K562 (cell line): Measurements from ENCODE around the gene COL15A1. TPM values are rescaled to one million over a fixed set of nuclear protein-coding genes. Genes with fewer than 3 reads are reported as not detected.

Experiments
- ATAC-seq: fragments of 200-7000 bp; cut with Tn5 transposase; 3 replicates; pipeline ENCODE4 v1.9.1; 2020; ENCODE audit warnings: moderate library complexity
- BruUV-seq: library from RNA; stranded (reverse); fragments of 400-500 nt; replicated peaks from 2 replicates; lab custom pipeline; 2021; lab: Mats Ljungman, UMichigan
- CTCF ChIA-PET: fragments of 300-600 bp; formaldehyde crosslinking; extraction: SDS; loops from one replicate; lab custom pipeline; 2021; ENCODE audit warnings: low intra/inter-chr PET ratio; lab: Yijun Ruan, JAX
- POLR2A ChIA-PET: fragments of 300-600, 350-650 bp; sonication (Branson Sonifier 250); formaldehyde crosslinking; extraction: SDS; loops from one replicate; lab custom pipeline; 2021; ENCODE audit warnings: antibody characterized with exemption, inconsistent platforms; lab: Yijun Ruan, JAX
- DNase-seq, 4 experiments: peaks; one replicate each; pipeline versions ENCODE4 v3.0.0 to v3.0.0-alpha.2; 2011 to 2018; ENCODE audit warnings: low spot score in 3 of 4, mixed read lengths in 3 of 4; ENCODE audit errors: extremely low read depth in 1 of 4
- FAIRE-seq: peaks from 2 replicates; lab custom pipeline; 2011; peaks lifted over from hg19 to GRCh38; lab: Jason Lieb, UNC
- H2AFZ ChIP-seq: 2 replicates; pipeline ENCODE4 v1.6.0; 2011; ENCODE audit warnings: low read depth, low read length, control low read depth, inconsistent platforms
- H3K27ac ChIP-seq: fragments of 200-600 bp; 3 replicates; pipeline ENCODE4 v1.8.0; 2011; ENCODE audit warnings: low read depth, mild to moderate bottlenecking, control low read depth, inconsistent platforms, low read length, moderate library complexity, mixed read lengths; ENCODE audit errors: extremely low read depth
- H3K27me3 ChIP-seq, 2 experiments: fragments of 300-600 bp in 1 of 2; 2 replicates in 1 of 2; 3 replicates in 1 of 2; pipeline versions ENCODE4 v1.6.0 to v1.8.0; 2011; ENCODE audit warnings: inconsistent platforms in 2 of 2, low read length in 2 of 2, mild to moderate bottlenecking in 1 of 2, mixed read lengths in 1 of 2, moderate library complexity in 1 of 2; ENCODE audit not compliant: control insufficient read depth in 2 of 2, insufficient read depth in 2 of 2
- H3K36me3 ChIP-seq: fragments of 300-600 bp; 3 replicates; pipeline ENCODE4 v1.8.0; 2011; ENCODE audit warnings: mild to moderate bottlenecking, low read length, inconsistent platforms; ENCODE audit not compliant: control insufficient read depth, insufficient read depth
- H3K4me1 ChIP-seq, 2 experiments: fragments of 200-600 bp in 1 of 2; replicated peaks in 1 of 2; 2 replicates in 1 of 2; 3 replicates in 1 of 2; pipeline versions ENCODE4 v1.5.1 to v1.8.0; 2011; ENCODE audit warnings: inconsistent platforms in 2 of 2, low read length in 2 of 2, mild to moderate bottlenecking in 1 of 2, mixed read lengths in 1 of 2, moderate library complexity in 1 of 2; ENCODE audit not compliant: control insufficient read depth in 2 of 2, insufficient read depth in 2 of 2
- H3K4me2 ChIP-seq: 2 replicates; pipeline ENCODE4 v1.6.1; 2011; ENCODE audit warnings: low read length, control low read depth, inconsistent platforms, mixed read lengths; ENCODE audit not compliant: insufficient read depth
- H3K4me3 ChIP-seq: fragments of 200-600 bp; sonication (generic), shearing (Covaris generic); 2 replicates; pipeline ENCODE4 v1.5.1; 2016; ENCODE audit warnings: control low read depth, inconsistent platforms
- H3K79me2 ChIP-seq: fragments of 200-600 bp; 3 replicates; pipeline ENCODE4 v1.8.0; 2011; ENCODE audit warnings: low read length, inconsistent platforms; ENCODE audit not compliant: control insufficient read depth, insufficient read depth
- H3K9ac ChIP-seq, 2 experiments: 2 replicates each; pipeline versions ENCODE4 v1.6.0 to v1.6.1; 2011; ENCODE audit warnings: low read depth in 2 of 2, low read length in 2 of 2, control low read depth in 1 of 2, inconsistent platforms in 1 of 2, mild to moderate bottlenecking in 1 of 2, mixed read lengths in 1 of 2; ENCODE audit not compliant: insufficient read depth in 1 of 2
- H3K9me1 ChIP-seq: one replicate; pipeline ENCODE4 v1.6.0; 2011; ENCODE audit warnings: inconsistent platforms, mild to moderate bottlenecking, low read length, moderate library complexity; ENCODE audit not compliant: control insufficient read depth, insufficient read depth
- H3K9me3 ChIP-seq: replicated peaks from 2 replicates; pipeline ENCODE4 v1.5.1; 2011; ENCODE audit warnings: low read depth, low read length, inconsistent platforms; ENCODE audit not compliant: control insufficient read depth, insufficient read depth
- H4K20me1 ChIP-seq: replicated peaks from 2 replicates; pipeline ENCODE4 v1.6.1; 2011; ENCODE audit warnings: low read length, inconsistent platforms, mixed read lengths; ENCODE audit not compliant: control insufficient read depth, insufficient read depth
- KDM4B ChIP-seq, 2 experiments: fragments of 450-650 bp in 1 of 2; sonication (generic) in 1 of 2; IDR thresholded peaks; 2 replicates each; pipeline ENCODE4 v1.6.1; 2016 to 2017; ENCODE audit warnings: borderline replicate concordance in 2 of 2, antibody characterized with exemption in 1 of 2, low read depth in 1 of 2, mild to moderate bottlenecking in 1 of 2
- NR2C2 ChIP-seq, 2 experiments: fragments of 200-800 bp in 1 of 2; sonication (Bioruptor generic) in 1 of 2; sonication (generic) in 1 of 2; formaldehyde crosslinking in 1 of 2; IDR thresholded peaks; 2 replicates each; pipeline versions ENCODE4 v1.6.1 to v1.8.0; 2016 to 2022; ENCODE audit warnings: mild to moderate bottlenecking in 1 of 2, missing compliant biosample characterization in 1 of 2, missing genetic modification characterization in 1 of 2, missing genetic modification reagents in 1 of 2
- NRF1 ChIP-seq, 2 experiments: fragments of 450-650 bp; IDR thresholded peaks in 1 of 2; conservative IDR thresholded peaks in 1 of 2; 2 replicates each; pipeline ENCODE4 v1.6.1; 2014; ENCODE audit warnings: mild to moderate bottlenecking in 2 of 2
- ZBTB7A ChIP-seq: IDR thresholded peaks from 2 replicates; pipeline ENCODE4 v1.6.1; 2011; ENCODE audit warnings: low read depth, mild to moderate bottlenecking, low read length, moderate library complexity, borderline replicate concordance; ENCODE audit not compliant: control insufficient read depth
- WGBS: fragments of 100-300 bp; shearing (Covaris generic); methylation state at CpG from one replicate; pipeline ENCODE4 v1.1.6; 2016; ENCODE audit warnings: low coverage, mixed read lengths; ENCODE audit not compliant: insufficient coverage; ENCODE audit errors: missing lambda C conversion rate; 5-methylcytosine and 5-hydroxymethylcytosine counted together
- in situ Hi-C: fragments of 300-500 bp; cut with MboI; formaldehyde crosslinking; loops from 4 replicates; pipeline ENCODE4 v1.15.0; 2018; ENCODE audit warnings: inconsistent platforms, mixed read lengths
- intact Hi-C: fragments of 100-400 bp; cut with micrococcal nuclease; formaldehyde crosslinking; loops from 2 replicates; pipeline ENCODE4 v1.14.2; 2022
- polyA plus RNA-seq, 8 experiments: library from polyadenylated mRNA; depleted of rRNA in 4 of 8; stranded (reverse) in 5 of 8; unstranded in 3 of 8; fragments of >200 nt; fragmentation: Nextera tagmentation in 2 of 8; fragmentation: Illumina TruSeq in 1 of 8; extraction: Ambion mirVana in 2 of 8; extraction: Trizol in 1 of 8; gene quantifications; 2 replicates each; pipeline versions ENCODE4 v1.2.1 to v1.2.3, GENCODE V29; 2011 to 2014; ENCODE audit warnings: inconsistent platforms in 1 of 8, missing spikeins in 1 of 8
- total RNA-seq, 7 experiments: library from RNA; depleted of rRNA in 6 of 7; stranded (reverse); fragments of >200 nt in 6 of 7; fragmentation: Illumina TruSeq in 2 of 7; extraction: Trizol in 2 of 7; gene quantifications; 2 replicates each; pipeline versions ENCODE4 v1.2.1 to v1.2.3, GENCODE V29; 2011 to 2021; ENCODE audit warnings: low replicate concordance in 1 of 7
- TF ChIP-seq, protein P1 (sequence below): sonication (generic); formaldehyde crosslinking; IDR thresholded peaks from 2 replicates; pipeline ENCODE4 v1.8.1; 2023; ENCODE audit warnings: mild to moderate bottlenecking, missing genetic modification reagents

Gene COL15A1
- total and polyA plus RNA-seq, 9 of the 15 experiments (the other 6 are each of a cell fraction or from before 2014, with no cell fraction given) = 0.46 to 5.1 (median 2.6) TPM

DNA sequence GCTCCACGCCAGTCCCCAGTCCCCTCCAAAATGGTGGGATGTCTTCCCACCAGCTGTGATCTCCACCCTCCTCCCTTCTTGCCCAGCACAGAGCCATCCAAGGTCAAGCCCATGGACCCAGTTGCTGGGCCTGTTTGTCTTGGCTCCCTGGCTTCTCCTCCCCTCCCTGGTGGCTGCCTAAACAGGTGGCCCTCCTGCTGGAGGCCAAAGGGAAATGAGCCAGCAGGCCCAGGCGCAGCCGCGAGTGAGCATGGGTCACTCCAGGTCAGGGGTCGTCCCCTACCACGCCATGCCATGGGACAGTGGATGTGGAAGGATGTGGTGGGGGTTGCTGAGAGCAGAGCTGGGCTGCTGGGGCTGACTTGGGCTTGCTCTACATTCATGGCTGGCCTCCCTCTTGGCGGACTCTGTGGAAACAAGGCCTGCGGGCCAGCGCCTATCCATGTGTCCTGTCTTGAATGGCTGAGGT is 33.6 kb downstream of the COL15A1 start:
- Histone ChIP-seq H3K9me1 (no peaks in the 10 kb centered on the region), H2AFZ (0 out of 2 replicates have a peak overlapping the region, but pooled peaks have one; percentile 28), H3K27ac (no peak overlapping the region), H3K27me3 (no peaks in the 10 kb centered on the region), H4K20me1 (no peaks in the 10 kb centered on the region), H3K4me1 (peaks cover 14 to 19% of the 10 kb centered on the region in 2 experiments; a peak in 4 of 5 replicates), H3K4me2 (no peak overlapping the region), H3K4me3 (no peak overlapping the region), H3K79me2 (no peaks in the 10 kb centered on the region), H3K9me3 (no peaks in the 10 kb centered on the region), H3K36me3 (no peaks in the 10 kb centered on the region), H3K9ac (peak overlapping the region in 1 of 2 experiments; percentile 66; a peak in 1 of 4 replicates)
- no peak; the same call in 2 of the 3 replicates for ATAC-seq
- intact Hi-C loops (loop anchor here (5.0 kb wide), 1 partner anchor 60 kb away; no protein-coding TSS in a partner anchor), in situ Hi-C loops (no loop called here)
- CTCF ChIA-PET = no interaction called here
- no TSS peak for BruUV-seq
- TF ChIP-seq, protein P1, sequence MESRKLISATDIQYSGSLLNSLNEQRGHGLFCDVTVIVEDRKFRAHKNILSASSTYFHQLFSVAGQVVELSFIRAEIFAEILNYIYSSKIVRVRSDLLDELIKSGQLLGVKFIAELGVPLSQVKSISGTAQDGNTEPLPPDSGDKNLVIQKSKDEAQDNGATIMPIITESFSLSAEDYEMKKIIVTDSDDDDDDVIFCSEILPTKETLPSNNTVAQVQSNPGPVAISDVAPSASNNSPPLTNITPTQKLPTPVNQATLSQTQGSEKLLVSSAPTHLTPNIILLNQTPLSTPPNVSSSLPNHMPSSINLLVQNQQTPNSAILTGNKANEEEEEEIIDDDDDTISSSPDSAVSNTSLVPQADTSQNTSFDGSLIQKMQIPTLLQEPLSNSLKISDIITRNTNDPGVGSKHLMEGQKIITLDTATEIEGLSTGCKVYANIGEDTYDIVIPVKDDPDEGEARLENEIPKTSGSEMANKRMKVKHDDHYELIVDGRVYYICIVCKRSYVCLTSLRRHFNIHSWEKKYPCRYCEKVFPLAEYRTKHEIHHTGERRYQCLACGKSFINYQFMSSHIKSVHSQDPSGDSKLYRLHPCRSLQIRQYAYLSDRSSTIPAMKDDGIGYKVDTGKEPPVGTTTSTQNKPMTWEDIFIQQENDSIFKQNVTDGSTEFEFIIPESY = peak; percentile 86
- TF ChIP-seq ZBTB7A = 0 out of 2 replicates have a peak, but pooled peaks have one; percentile 15
- TF ChIP-seq NR2C2 (CRISPR knock-in tag; IDR thresholded peaks at IDR 0.05) = 0 out of 2 replicates have a peak, but pooled peaks have one; percentile 29
- peak; percentile 51 for TF ChIP-seq NR2C2 (tag; IDR thresholded peaks at IDR 0.05)
- no peak for TF ChIP-seq KDM4B (IDR thresholded peaks at IDR 0.05; ENCODE audit: borderline replicate concordance in 2 of 2, low read depth in 1 of 2)
- TF ChIP-seq NRF1 (conservative IDR thresholded peaks at IDR 0.05 in 1 of 2, IDR thresholded peaks at IDR 0.05 in 1 of 2) = peak in 1 of 2 experiments; percentile 33; a peak in 1 of 4 replicates
- no peak for DNase-seq
- no peak for FAIRE-seq
- WGBS = 43% methylated on average over 7 of the region's 9 CpGs
- POLR2A ChIA-PET = no interaction called here
